ENCODE measurements around the gene ZCCHC2. TPM values are rescaled to one million over a fixed set of nuclear protein-coding genes. Genes with fewer than 3 reads are reported as not detected.

Gene ZCCHC2
- total and polyA plus RNA-seq, 9 of the 15 experiments (the other 6 are each of a cell fraction or from before 2014, with no cell fraction given), result 1.0 to 9.2 (median 6.0) TPM

DNA sequence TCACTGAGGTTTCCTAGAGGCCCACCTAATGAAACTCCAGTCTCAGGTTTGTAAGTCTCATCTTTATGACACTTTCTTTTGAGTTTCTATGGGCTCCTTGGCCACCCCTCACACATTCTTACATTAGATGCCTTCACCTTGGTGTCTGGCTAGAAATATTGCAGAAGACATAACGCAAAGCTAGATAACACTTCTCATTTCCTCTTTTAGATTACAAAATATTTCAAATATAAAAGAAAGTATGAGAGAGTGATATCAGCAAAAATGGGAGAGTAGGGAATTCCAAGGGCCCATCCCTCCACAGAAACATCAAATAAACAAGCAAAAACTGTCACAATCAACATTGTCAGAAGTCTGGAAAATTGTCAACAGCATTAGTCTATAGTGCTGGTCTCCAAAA lies 43.3 kb upstream of the ZCCHC2 start:
- no peak overlapping the region for H3K9ac ChIP-seq (ENCODE audit: insufficient read depth in 1 of 2, low read depth in 2 of 2, low read length in 2 of 2)
- no peak for FAIRE-seq
- no peaks in the 10 kb centered on the region for H3K27me3 ChIP-seq (ENCODE audit: control insufficient read depth in 2 of 2, insufficient read depth in 2 of 2, low read length in 2 of 2)
- no TSS peak for BruUV-seq (replicated peaks)
- ChIA-PET POLR2A (no interaction called here), CTCF (ENCODE audit: low intra/inter-chr PET ratio) (no interaction called here)
- intact Hi-C loops (cut with micrococcal nuclease) (no loop called here), in situ Hi-C loops (cut with MboI) (no loop called here)
- no peak overlapping the region for H3K4me3 ChIP-seq
- no peak overlapping the region for H3K4me2 ChIP-seq (ENCODE audit: insufficient read depth, low read length)
- H2AFZ ChIP-seq (ENCODE audit: low read depth, low read length), result no peak overlapping the region
- H3K9me3 ChIP-seq (replicated peaks; ENCODE audit: control insufficient read depth, insufficient read depth, low read depth, low read length), result peaks cover 3% of the 10 kb centered on the region; the same call in 1 of the 2 replicates
- H3K27ac ChIP-seq (ENCODE audit: extremely low read depth, low read depth, low read length), result no peak overlapping the region
- H3K9me1 ChIP-seq (ENCODE audit: control insufficient read depth, insufficient read depth, low read length), result no peaks in the 10 kb centered on the region
- WGBS (ENCODE audit: insufficient coverage, low coverage, missing lambda C conversion rate), result 80% methylated on average over 1 of the region's 1 CpG
- TF ChIP-seq NR1H2 (CRISPR knock-in tag; IDR thresholded peaks at IDR 0.05) (no peak), TAF15 (IDR thresholded peaks at IDR 0.05; ENCODE audit: low read depth, low read length) (no peak), SRF (CRISPR knock-in tag; IDR thresholded peaks at IDR 0.05) (no peak), ZNF76 (CRISPR knock-in tag; IDR thresholded peaks at IDR 0.05; ENCODE audit: borderline replicate concordance) (no peak)
- TF ChIP-seq, protein P1, sequence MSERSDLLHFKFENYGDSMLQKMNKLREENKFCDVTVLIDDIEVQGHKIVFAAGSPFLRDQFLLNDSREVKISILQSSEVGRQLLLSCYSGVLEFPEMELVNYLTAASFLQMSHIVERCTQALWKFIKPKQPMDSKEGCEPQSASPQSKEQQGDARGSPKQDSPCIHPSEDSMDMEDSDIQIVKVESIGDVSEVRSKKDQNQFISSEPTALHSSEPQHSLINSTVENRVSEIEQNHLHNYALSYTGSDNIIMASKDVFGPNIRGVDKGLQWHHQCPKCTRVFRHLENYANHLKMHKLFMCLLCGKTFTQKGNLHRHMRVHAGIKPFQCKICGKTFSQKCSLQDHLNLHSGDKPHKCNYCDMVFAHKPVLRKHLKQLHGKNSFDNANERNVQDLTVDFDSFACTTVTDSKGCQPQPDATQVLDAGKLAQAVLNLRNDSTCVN (CRISPR knock-in tag; IDR thresholded peaks at IDR 0.05), result no peak
- TF ChIP-seq, protein P2, sequence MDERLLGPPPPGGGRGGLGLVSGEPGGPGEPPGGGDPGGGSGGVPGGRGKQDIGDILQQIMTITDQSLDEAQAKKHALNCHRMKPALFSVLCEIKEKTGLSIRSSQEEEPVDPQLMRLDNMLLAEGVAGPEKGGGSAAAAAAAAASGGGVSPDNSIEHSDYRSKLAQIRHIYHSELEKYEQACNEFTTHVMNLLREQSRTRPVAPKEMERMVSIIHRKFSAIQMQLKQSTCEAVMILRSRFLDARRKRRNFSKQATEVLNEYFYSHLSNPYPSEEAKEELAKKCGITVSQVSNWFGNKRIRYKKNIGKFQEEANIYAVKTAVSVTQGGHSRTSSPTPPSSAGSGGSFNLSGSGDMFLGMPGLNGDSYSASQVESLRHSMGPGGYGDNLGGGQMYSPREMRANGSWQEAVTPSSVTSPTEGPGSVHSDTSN (CRISPR knock-in tag; IDR thresholded peaks at IDR 0.05; ENCODE audit: low read depth), result no peak
- TF ChIP-seq, protein P2 (tag; conservative IDR thresholded peaks at IDR 0.05; ENCODE audit: low read depth), result no peak
- H3K79me2 ChIP-seq (ENCODE audit: control insufficient read depth, insufficient read depth, low read length), result no peaks in the 10 kb centered on the region
- H3K4me1 ChIP-seq (replicated peaks in 1 of 2; ENCODE audit: control insufficient read depth in 2 of 2, insufficient read depth in 2 of 2, low read length in 2 of 2), result peaks cover 0 to 1% of the 10 kb centered on the region in 2 experiments; a peak in 1 of 5 replicates
- no peak for ATAC-seq
- H3K36me3 ChIP-seq (ENCODE audit: control insufficient read depth, insufficient read depth, low read length), result no peaks in the 10 kb centered on the region
- DNase-seq (ENCODE audit: extremely low read depth in 1 of 4, low spot score in 3 of 4), result no peak
- H4K20me1 ChIP-seq (replicated peaks; ENCODE audit: control insufficient read depth, insufficient read depth, low read length), result no peaks in the 10 kb centered on the region

Measured in K562 (cell line).